Diencephalon (tissue), 1 donor: ENCODE measurements around the gene ARHGEF4. TPM values are rescaled to one million over a fixed set of nuclear protein-coding genes. Genes with fewer than 3 reads are reported as not detected.

ENCODE experiments used
- small RNA-seq: library from RNA; depleted of rRNA; stranded (forward); fragments of <200 nt; gene quantifications from one replicate; pipeline ENCODE3, GENCODE V24; 2014
- total RNA-seq: library from RNA; depleted of rRNA; stranded (reverse); fragments of >200 nt; gene quantifications from one replicate; pipeline ENCODE4 v1.2.3, GENCODE V29; 2014

The ARHGEF4 gene
- 68.5 TPM for total RNA-seq

GRCh38 chr2:130836501-130837174, at the start of gene ARHGEF4:
TSS of gene ARHGEF4 (plus strand) at chr2:130836914. CDS start at chr2:130836954, 40 bp downstream.

GRCh38 chr2:131093006-131093695, 256.4 kb downstream of the ARHGEF4 start, which contains the start of gene FAM168B:
TSS of gene FAM168B (minus strand) at chr2:131093460. CDS start at chr2:131082646, 10,814 bp downstream.

Small RNA genes lying within 50 kb of the gene (small RNA-seq; reads per million reads assigned to genes)
- not detected for gene RF00423

Other genes with a start within 250 kb of the ARHGEF4 start
- 9.2 TPM for gene CFC1, start 237.3 kb upstream of the ARHGEF4 start, total RNA-seq
- gene POTEJ, start 225.5 kb upstream of the ARHGEF4 start, total RNA-seq: 0.46 TPM
- gene GPR148, start 107.8 kb upstream of the ARHGEF4 start, total RNA-seq: not detected
- gene AMER3, start 81.4 kb upstream of the ARHGEF4 start, total RNA-seq: 33.7 TPM